ENCODE results near the gene MMP23B. TPM values are rescaled to one million over a fixed set of nuclear protein-coding genes. Genes with fewer than 3 reads are reported as not detected.

The MMP23B gene
- polyA plus RNA-seq, 4 donors: 1.2 to 16.5 (median 3.6) TPM

- H3K4me1 ChIP-seq (ENCODE audit: control insufficient read depth in 3 of 3, insufficient read depth in 2 of 3, low read depth in 1 of 3, low read length in 2 of 3): peaks cover 0 to 7% (median 5%) of the 10 kb centered on the region in 3 donors
- H3K4me3 ChIP-seq (ENCODE audit: low read depth in 1 of 3, low read length in 3 of 3): no peak overlapping the region
- 87 to 94% (median 92%) methylated on average over 28 to 31 of the region's 31 CpGs for whole genome bisulfite sequencing, 3 donors
- DNase-seq (no peak), FAIRE-seq (no peak)
- no peak overlapping the region for H3K27ac ChIP-seq (ENCODE audit: low read depth in 1 of 3, low read length in 2 of 3)
- H3K27me3 ChIP-seq (ENCODE audit: control insufficient read depth in 3 of 3, insufficient read depth in 3 of 3, low read length in 3 of 3): no peaks in the 10 kb centered on the region
- H3K9me3 ChIP-seq (ENCODE audit: control insufficient read depth in 2 of 2, insufficient read depth in 1 of 2, low read depth in 1 of 2, low read length in 1 of 2): no peaks in the 10 kb centered on the region
- H3K36me3 ChIP-seq (ENCODE audit: control insufficient read depth in 3 of 3, insufficient read depth in 2 of 3, low read depth in 1 of 3, low read length in 3 of 3): peaks cover 0 to 74% (median 0%) of the 10 kb centered on the region in 3 donors
Observed at GRCh38 chr1:1621173-1622009, 10.6 kb upstream of the MMP23B start.

- DNase-seq: no peak
Observed at GRCh38 chr1:1622010-1622787, 9.8 kb upstream of the MMP23B start.

DNA sequence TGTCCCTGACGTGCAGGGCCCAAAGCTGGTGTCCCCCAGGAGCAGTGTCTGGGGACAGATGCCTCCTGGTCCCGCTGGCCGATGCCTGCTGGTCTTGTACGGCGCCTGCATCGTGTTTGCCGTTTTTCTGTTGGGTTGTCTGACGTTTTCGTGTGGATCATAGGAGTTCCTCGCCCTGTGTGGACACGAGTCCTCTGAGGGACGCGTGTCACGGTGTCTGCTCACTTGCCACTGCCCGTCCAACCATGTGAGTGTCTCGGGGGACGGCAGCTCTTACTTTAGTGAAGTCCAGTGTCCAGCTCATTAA is 9.2 kb upstream of the MMP23B start:
- Histone ChIP-seq H3K4me1 (ENCODE audit: control insufficient read depth in 3 of 3, insufficient read depth in 2 of 3, low read depth in 1 of 3, low read length in 2 of 3) (no peaks in the 10 kb centered on the region), H3K27me3 (ENCODE audit: control insufficient read depth in 3 of 3, insufficient read depth in 3 of 3, low read length in 3 of 3) (no peaks in the 10 kb centered on the region), H3K4me3 (ENCODE audit: low read depth in 1 of 3, low read length in 3 of 3) (no peak overlapping the region), H3K36me3 (ENCODE audit: control insufficient read depth in 3 of 3, insufficient read depth in 2 of 3, low read depth in 1 of 3, low read length in 3 of 3) (peaks cover 0 to 76% (median 0%) of the 10 kb centered on the region in 3 donors), H3K9me3 (ENCODE audit: control insufficient read depth in 2 of 2, insufficient read depth in 1 of 2, low read depth in 1 of 2, low read length in 1 of 2) (no peaks in the 10 kb centered on the region), H3K27ac (ENCODE audit: low read depth in 1 of 3, low read length in 2 of 3) (no peak overlapping the region)
- DNase-seq: no peak
- FAIRE-seq: no peak
- 90 to 93% (median 91%) methylated on average over 17 of the region's 17 CpGs for WGBS, 3 donors

More at GRCh38 chr1:1622010-1622787, 9.8 kb upstream of the MMP23B start:
- no peak overlapping the region for H3K4me3 ChIP-seq (ENCODE audit: low read depth in 1 of 3, low read length in 3 of 3)
- no peaks in the 10 kb centered on the region for H3K27me3 ChIP-seq (ENCODE audit: control insufficient read depth in 3 of 3, insufficient read depth in 3 of 3, low read length in 3 of 3)
- H3K27ac ChIP-seq (ENCODE audit: low read depth in 1 of 3, low read length in 2 of 3): no peak overlapping the region
- H3K9me3 ChIP-seq (ENCODE audit: control insufficient read depth in 2 of 2, insufficient read depth in 1 of 2, low read depth in 1 of 2, low read length in 1 of 2): no peaks in the 10 kb centered on the region
- 80 to 90% (median 87%) methylated on average over 20 to 21 of the region's 21 CpGs for WGBS, 3 donors
- H3K36me3 ChIP-seq (ENCODE audit: control insufficient read depth in 3 of 3, insufficient read depth in 2 of 3, low read depth in 1 of 3, low read length in 3 of 3): peaks cover 0 to 78% (median 0%) of the 10 kb centered on the region in 3 donors
- no peak for FAIRE-seq
- no peaks in the 10 kb centered on the region for H3K4me1 ChIP-seq (ENCODE audit: control insufficient read depth in 3 of 3, insufficient read depth in 2 of 3, low read depth in 1 of 3, low read length in 2 of 3)

GRCh38 chr1:1623181-1623630 is 8.8 kb upstream of the MMP23B start:
- Histone ChIP-seq H3K4me1 (ENCODE audit: control insufficient read depth in 3 of 3, insufficient read depth in 2 of 3, low read depth in 1 of 3, low read length in 2 of 3) (no peaks in the 10 kb centered on the region), H3K36me3 (ENCODE audit: control insufficient read depth in 3 of 3, insufficient read depth in 2 of 3, low read depth in 1 of 3, low read length in 3 of 3) (peaks cover 0 to 76% (median 0%) of the 10 kb centered on the region in 3 donors), H3K4me3 (ENCODE audit: low read depth in 1 of 3, low read length in 3 of 3) (no peak overlapping the region), H3K9me3 (ENCODE audit: control insufficient read depth in 2 of 2, insufficient read depth in 1 of 2, low read depth in 1 of 2, low read length in 1 of 2) (no peaks in the 10 kb centered on the region), H3K27ac (ENCODE audit: low read depth in 1 of 3, low read length in 2 of 3) (no peak overlapping the region), H3K27me3 (ENCODE audit: control insufficient read depth in 3 of 3, insufficient read depth in 3 of 3, low read length in 3 of 3) (no peaks in the 10 kb centered on the region)
- DNase-seq (no peak), FAIRE-seq (no peak)
- 94 to 98% (median 95%) methylated on average over 24 to 33 of the region's 33 CpGs for WGBS, 3 donors

DNA sequence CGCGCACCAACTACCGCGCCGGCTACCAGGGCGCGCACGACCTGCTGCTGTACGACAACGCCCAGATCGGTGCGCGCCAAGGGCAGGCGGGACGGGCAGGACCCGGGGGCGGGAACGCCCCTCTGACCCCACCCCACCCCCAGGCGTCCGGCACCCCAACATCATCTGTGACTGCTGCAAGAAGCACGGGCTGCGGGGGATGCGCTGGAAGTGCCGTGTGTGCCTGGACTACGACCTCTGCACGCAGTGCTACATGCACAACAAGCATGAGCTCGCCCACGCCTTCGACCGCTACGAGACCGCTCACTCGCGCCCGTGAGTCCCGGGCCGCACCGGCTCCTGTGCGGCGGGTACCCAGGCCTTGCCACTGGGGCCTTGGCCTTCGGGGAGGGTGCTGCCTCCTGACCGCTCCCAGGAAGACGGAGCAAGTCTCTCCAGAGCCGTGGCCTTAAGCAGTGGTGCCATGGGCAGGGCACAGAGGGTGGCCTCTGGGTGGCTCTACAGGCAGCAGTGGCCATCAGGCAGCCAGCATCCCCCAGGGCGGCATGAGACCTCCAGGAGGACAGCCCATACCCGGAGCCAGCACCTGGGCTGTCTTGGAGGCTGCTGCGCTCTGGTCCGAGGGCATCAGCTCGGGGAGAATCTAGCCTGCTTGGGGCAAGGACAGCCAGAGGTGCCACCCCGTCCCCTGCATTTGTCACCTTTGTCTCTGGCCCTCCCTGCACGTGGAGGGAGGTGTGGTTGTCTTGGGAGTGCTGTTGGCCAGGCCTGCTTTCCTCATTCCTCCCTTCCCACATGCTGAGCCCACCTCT is 8.1 kb upstream of the MMP23B start:
- peaks cover 0 to 76% (median 0%) of the 10 kb centered on the region in 3 donors for H3K36me3 ChIP-seq (ENCODE audit: control insufficient read depth in 3 of 3, insufficient read depth in 2 of 3, low read depth in 1 of 3, low read length in 3 of 3)
- H3K4me1 ChIP-seq (ENCODE audit: control insufficient read depth in 3 of 3, insufficient read depth in 2 of 3, low read depth in 1 of 3, low read length in 2 of 3): no peaks in the 10 kb centered on the region
- no peaks in the 10 kb centered on the region for H3K9me3 ChIP-seq (ENCODE audit: control insufficient read depth in 2 of 2, insufficient read depth in 1 of 2, low read depth in 1 of 2, low read length in 1 of 2)
- H3K4me3 ChIP-seq (ENCODE audit: low read depth in 1 of 3, low read length in 3 of 3): no peak overlapping the region
- 92 to 93% (median 93%) methylated on average over 45 to 51 of the region's 51 CpGs for WGBS, 3 donors
- H3K27me3 ChIP-seq (ENCODE audit: control insufficient read depth in 3 of 3, insufficient read depth in 3 of 3, low read length in 3 of 3): no peaks in the 10 kb centered on the region
- DNase-seq (no peak), FAIRE-seq (no peak)
- no peak overlapping the region for H3K27ac ChIP-seq (ENCODE audit: low read depth in 1 of 3, low read length in 2 of 3)

- H3K4me1 ChIP-seq (ENCODE audit: control insufficient read depth in 3 of 3, insufficient read depth in 2 of 3, low read depth in 1 of 3, low read length in 2 of 3): no peaks in the 10 kb centered on the region
- no peak overlapping the region for H3K4me3 ChIP-seq (ENCODE audit: low read depth in 1 of 3, low read length in 3 of 3)
- no peak for DNase-seq
- peaks cover 0 to 70% (median 0%) of the 10 kb centered on the region in 3 donors for H3K36me3 ChIP-seq (ENCODE audit: control insufficient read depth in 3 of 3, insufficient read depth in 2 of 3, low read depth in 1 of 3, low read length in 3 of 3)
- WGBS, 3 donors: 82 to 93% (median 91%) methylated on average over 37 to 38 of the region's 38 CpGs
- no peak overlapping the region for H3K27ac ChIP-seq (ENCODE audit: low read depth in 1 of 3, low read length in 2 of 3)
- no peak for FAIRE-seq
- H3K27me3 ChIP-seq (ENCODE audit: control insufficient read depth in 3 of 3, insufficient read depth in 3 of 3, low read length in 3 of 3): peaks cover 0 to 4% (median 0%) of the 10 kb centered on the region in 3 donors
- H3K9me3 ChIP-seq (ENCODE audit: control insufficient read depth in 2 of 2, insufficient read depth in 1 of 2, low read depth in 1 of 2, low read length in 1 of 2): no peaks in the 10 kb centered on the region
Observed at GRCh38 chr1:1624443-1625403, 7.2 kb upstream of the MMP23B start.

DNA sequence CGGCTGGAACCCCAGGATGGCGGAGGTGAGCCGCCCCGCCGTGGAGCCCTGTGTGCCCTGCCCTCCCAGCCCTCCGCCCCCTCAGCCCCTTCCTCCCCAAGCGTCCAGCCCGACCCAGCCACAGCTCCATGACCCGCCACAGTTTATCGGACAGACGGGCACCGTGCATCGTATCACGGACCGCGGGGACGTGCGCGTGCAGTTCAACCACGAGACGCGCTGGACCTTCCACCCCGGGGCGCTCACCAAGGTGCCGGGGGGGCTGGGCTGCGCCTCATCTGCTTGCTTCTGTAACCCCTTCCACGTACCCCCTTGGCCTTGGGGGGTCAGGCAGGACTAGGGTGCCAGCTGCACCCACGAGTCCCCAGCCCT is 6.6 kb upstream of the MMP23B start:
- Histone ChIP-seq H3K4me3 (ENCODE audit: low read depth in 1 of 3, low read length in 3 of 3) (no peak overlapping the region), H3K36me3 (ENCODE audit: control insufficient read depth in 3 of 3, insufficient read depth in 2 of 3, low read depth in 1 of 3, low read length in 3 of 3) (peaks cover 0 to 64% (median 0%) of the 10 kb centered on the region in 3 donors), H3K9me3 (ENCODE audit: control insufficient read depth in 2 of 2, insufficient read depth in 1 of 2, low read depth in 1 of 2, low read length in 1 of 2) (no peaks in the 10 kb centered on the region), H3K27ac (ENCODE audit: low read depth in 1 of 3, low read length in 2 of 3) (no peak overlapping the region), H3K27me3 (ENCODE audit: control insufficient read depth in 3 of 3, insufficient read depth in 3 of 3, low read length in 3 of 3) (peaks cover 0 to 6% (median 0%) of the 10 kb centered on the region in 3 donors), H3K4me1 (ENCODE audit: control insufficient read depth in 3 of 3, insufficient read depth in 2 of 3, low read depth in 1 of 3, low read length in 2 of 3) (no peaks in the 10 kb centered on the region)
- FAIRE-seq (no peak), DNase-seq (no peak)
- 88 to 96% (median 95%) methylated on average over 19 to 28 of the region's 28 CpGs for WGBS, 3 donors
